HG03025 (cell line): Measurements from ENCODE around the gene CARS2.
A peak's percentile ranks its signal among the peaks of the same experiment; 100 is the strongest.
"Not testable (repeated sequence)": the region's sequence is repeated elsewhere in the genome, so short reads cannot be mapped to it uniquely, and the experiment has no call there.

ENCODE experiments used
- ATAC-seq: cut with Tn5 transposase; IDR thresholded peaks from one replicate; pipeline ENCODE4 v1.9.1; 2021; ENCODE audit warnings: mild to moderate bottlenecking, moderate library complexity; ENCODE audit not compliant: unreplicated experiment, low FRiP score

CARS2 gene

GRCh38 chr13:110684388-110685056 lies 21.4 kb downstream of the CARS2 start:
- ATAC-seq, result no peak

- ATAC-seq, result no peak
Measured at GRCh38 chr13:110683921-110684320, 22.0 kb downstream of the CARS2 start.

GRCh38 chr13:110683203-110683883 lies 22.6 kb downstream of the CARS2 start:
- no peak for ATAC-seq

- no peak for ATAC-seq
Measured at GRCh38 chr13:110682746-110683145, 23.2 kb downstream of the CARS2 start.

- ATAC-seq, result no peak
Measured at GRCh38 chr13:110681868-110682550, 23.9 kb downstream of the CARS2 start.

- no peak for ATAC-seq
Measured at GRCh38 chr13:110680852-110681251, 25.1 kb downstream of the CARS2 start.

- no peak for ATAC-seq
Measured at GRCh38 chr13:110677731-110678545, 28.0 kb downstream of the CARS2 start.

GRCh38 chr13:110676595-110677587 lies 29.0 kb downstream of the CARS2 start:
- peak; percentile 78 for ATAC-seq

GRCh38 chr13:110669814-110670213 lies 36.1 kb downstream of the CARS2 start:
- not testable (repeated sequence) for ATAC-seq

GRCh38 chr13:110669036-110669435 lies 36.9 kb downstream of the CARS2 start:
- no peak for ATAC-seq

GRCh38 chr13:110666255-110666533 lies 39.7 kb downstream of the CARS2 start:
- ATAC-seq, result no peak

GRCh38 chr13:110665491-110666254 lies 40.2 kb downstream of the CARS2 start:
- no peak for ATAC-seq

- no peak for ATAC-seq
Measured at GRCh38 chr13:110664673-110665072, 41.2 kb downstream of the CARS2 start.

GRCh38 chr13:110664041-110664440 lies 41.9 kb downstream of the CARS2 start:
- no peak for ATAC-seq

- ATAC-seq, result no peak
Measured at GRCh38 chr13:110663491-110663890, 42.4 kb downstream of the CARS2 start.

GRCh38 chr13:110662777-110663443 lies 43.0 kb downstream of the CARS2 start:
- ATAC-seq, result no peak

- ATAC-seq, result no peak
Measured at GRCh38 chr13:110662091-110662490, 43.8 kb downstream of the CARS2 start.

GRCh38 chr13:110661256-110661655 lies 44.7 kb downstream of the CARS2 start:
- no peak for ATAC-seq
